K562 (cell line): Measurements from ENCODE around the gene SVBP. TPM values are rescaled to one million over a fixed set of nuclear protein-coding genes. Genes with fewer than 3 reads are reported as not detected.
A peak's percentile ranks its signal among the peaks of the same experiment; 100 is the strongest.

Experiments used
- AFF4 ChIP-seq: sonication (generic); formaldehyde crosslinking; IDR thresholded peaks from 2 replicates; pipeline ENCODE4 v1.8.0; 2023; ENCODE audit warnings: mild to moderate bottlenecking, missing genetic modification reagents
- CHD4 ChIP-seq: fragments of 200-600 bp; sonication (generic); IDR thresholded peaks from 3 replicates; pipeline ENCODE4 v1.6.1; 2012; ENCODE audit warnings: low read depth, mild to moderate bottlenecking, mixed read lengths, low read length, inconsistent platforms; ENCODE audit not compliant: insufficient read depth, insufficient replicate concordance, poor library complexity, severe bottlenecking
- ELF4 ChIP-seq: fragments of 450-650 bp; formaldehyde crosslinking; IDR thresholded peaks from 2 replicates; pipeline ENCODE4 v1.4.0; 2022; ENCODE audit warnings: missing genetic modification characterization
- MTA1 ChIP-seq: fragments of 450-650 bp; IDR thresholded peaks from 2 replicates; pipeline ENCODE4 v1.6.1; 2017; ENCODE audit warnings: borderline replicate concordance
- NR3C1 ChIP-seq: sonication (generic); formaldehyde crosslinking; IDR thresholded peaks from 2 replicates; pipeline ENCODE4 v1.8.1; 2022; ENCODE audit warnings: missing genetic modification reagents
- POLR2B ChIP-seq: fragments of 450-650 bp; IDR thresholded peaks from 2 replicates; pipeline ENCODE4 v1.6.1; 2018; ENCODE audit warnings: low read depth; ENCODE audit not compliant: partially characterized antibody
- PTRF ChIP-seq: fragments of 450-650 bp; IDR thresholded peaks from 2 replicates; pipeline ENCODE4 v1.6.1; 2016; ENCODE audit warnings: mild to moderate bottlenecking, missing genetic modification characterization, missing compliant biosample characterization
- RBM34 ChIP-seq: fragments of 200-400 bp; formaldehyde crosslinking; IDR thresholded peaks from 2 replicates; pipeline ENCODE4 v1.6.1; 2018; ENCODE audit warnings: low read length, borderline replicate concordance; ENCODE audit not compliant: insufficient read depth
- SMC3 ChIP-seq: conservative IDR thresholded peaks from 2 replicates; pipeline ENCODE4 v1.6.1; 2011; ENCODE audit warnings: low read depth, low read length, improper control_type of control experiment; ENCODE audit not compliant: insufficient read depth
- SRSF1 ChIP-seq: fragments of 200-400 bp; formaldehyde crosslinking; IDR thresholded peaks from 2 replicates; pipeline ENCODE4 v1.6.1; 2017; ENCODE audit warnings: mild to moderate bottlenecking, low read depth, low read length, moderate library complexity
- THRB ChIP-seq: fragments of 450-650 bp; formaldehyde crosslinking; conservative IDR thresholded peaks from 2 replicates; pipeline ENCODE4 v1.4.0; 2022; ENCODE audit warnings: mild to moderate bottlenecking, missing genetic modification characterization
- TRIM25 ChIP-seq: fragments of 450-650 bp; IDR thresholded peaks from 2 replicates; pipeline ENCODE4 v1.7.0; 2016; ENCODE audit warnings: borderline replicate concordance
- TRIM28 ChIP-seq: fragments of 450-650 bp; IDR thresholded peaks from 2 replicates; pipeline ENCODE4 v1.6.1; 2017
- USF1 ChIP-seq: sonication (generic); formaldehyde crosslinking; IDR thresholded peaks from 2 replicates; pipeline ENCODE4 v1.9.0; 2022; ENCODE audit warnings: mild to moderate bottlenecking, missing genetic modification reagents
- ZNF347 ChIP-seq: fragments of 450-650 bp; formaldehyde crosslinking; IDR thresholded peaks from 2 replicates; pipeline ENCODE4 v1.4.0; 2020; ENCODE audit warnings: low read depth, mild to moderate bottlenecking, moderate library complexity
- polyA plus RNA-seq, 8 experiments: library from polyadenylated mRNA; depleted of rRNA in 4 of 8; stranded (reverse) in 5 of 8; unstranded in 3 of 8; fragments of >200 nt; fragmentation: Nextera tagmentation in 2 of 8; fragmentation: Illumina TruSeq in 1 of 8; extraction: Ambion mirVana in 2 of 8; extraction: Trizol in 1 of 8; gene quantifications; 2 replicates each; pipeline versions ENCODE4 v1.2.1 to v1.2.3, GENCODE V29; 2011 to 2014; ENCODE audit warnings: inconsistent platforms in 1 of 8, missing spikeins in 1 of 8
- total RNA-seq, 7 experiments: library from RNA; depleted of rRNA in 6 of 7; stranded (reverse); fragments of >200 nt in 6 of 7; fragmentation: Illumina TruSeq in 2 of 7; extraction: Trizol in 2 of 7; gene quantifications; 2 replicates each; pipeline versions ENCODE4 v1.2.1 to v1.2.3, GENCODE V29; 2011 to 2021; ENCODE audit warnings: low replicate concordance in 1 of 7
- TF ChIP-seq, protein P1 (sequence below): fragments of 450-650 bp; IDR thresholded peaks from 2 replicates; pipeline ENCODE4 v1.6.1; 2016; ENCODE audit warnings: antibody characterized with exemption

SVBP gene
- total and polyA plus RNA-seq, 9 of the 15 experiments (the other 6 are each of a cell fraction or from before 2014, with no cell fraction given), result 31.7 to 49.7 (median 40.0) TPM

GRCh38 chr1:42816585-42817439 is at the start of gene SVBP, which contains the start of gene ERMAP (continued):
- no peak; the same call in 1 of the 2 replicates for TF ChIP-seq AFF4 (CRISPR knock-in tag)
- no peak for TF ChIP-seq SRSF1
- TF ChIP-seq, protein P1, sequence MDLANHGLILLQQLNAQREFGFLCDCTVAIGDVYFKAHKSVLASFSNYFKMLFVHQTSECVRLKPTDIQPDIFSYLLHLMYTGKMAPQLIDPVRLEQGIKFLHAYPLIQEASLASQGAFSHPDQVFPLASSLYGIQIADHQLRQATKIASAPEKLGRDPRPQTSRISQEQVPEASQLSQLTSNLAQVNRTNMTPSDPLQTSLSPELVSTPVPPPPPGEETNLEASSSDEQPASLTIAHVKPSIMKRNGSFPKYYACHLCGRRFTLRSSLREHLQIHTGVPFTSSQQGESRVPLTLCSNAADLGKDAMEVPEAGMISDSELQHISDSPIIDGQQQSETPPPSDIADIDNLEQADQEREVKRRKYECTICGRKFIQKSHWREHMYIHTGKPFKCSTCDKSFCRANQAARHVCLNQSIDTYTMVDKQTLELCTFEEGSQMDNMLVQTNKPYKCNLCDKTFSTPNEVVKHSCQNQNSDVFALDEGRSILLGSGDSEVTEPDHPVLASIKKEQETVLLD, result no peak
- no peak for TF ChIP-seq RBM34
- no peak for TF ChIP-seq TRIM25
- TF ChIP-seq CHD4, result peak; percentile 73
- TF ChIP-seq MTA1, result no peak
- peak; percentile 69 for TF ChIP-seq POLR2B
- TF ChIP-seq PTRF (tag), result no peak
- 0 out of 2 replicates have a peak, but pooled peaks have one; percentile 61 for TF ChIP-seq ELF4
- TF ChIP-seq NR3C1 (CRISPR knock-in tag), result no peak
- TF ChIP-seq ZNF347 (CRISPR knock-in tag), result no peak
- TF ChIP-seq THRB (CRISPR knock-in tag), result no peak
- TF ChIP-seq USF1 (CRISPR knock-in tag), result no peak
- TF ChIP-seq TRIM28, result no peak
- TF ChIP-seq SMC3, result no peak; the same call in 1 of the 2 replicates
